H9 (cell line): Measurements from ENCODE around the gene TTR. TPM values are rescaled to one million over a fixed set of nuclear protein-coding genes. Genes with fewer than 3 reads are reported as not detected.

Experiments used
- DNase-seq: peaks from one replicate; pipeline ENCODE4 v3.0.0-alpha.2; 2017
- H2AFZ ChIP-seq: one replicate; pipeline ENCODE4 v1.6.1; 2013; ENCODE audit warnings: mild to moderate bottlenecking, low read length, control low read depth, moderate library complexity
- H2AK5ac ChIP-seq: 2 replicates; pipeline ENCODE4 v1.6.1; 2013; ENCODE audit warnings: low read length, control low read depth, mixed read lengths; ENCODE audit not compliant: insufficient read length
- H2BK120ac ChIP-seq: one replicate; pipeline ENCODE4 v1.6.1; 2013; ENCODE audit warnings: low read depth, mild to moderate bottlenecking, low read length, control low read depth, inconsistent platforms; ENCODE audit not compliant: poor library complexity, severe bottlenecking
- H2BK12ac ChIP-seq: 2 replicates; pipeline ENCODE4 v1.6.1; 2013; ENCODE audit warnings: low read length, control low read depth, mixed read lengths, low read depth; ENCODE audit not compliant: insufficient read length
- H2BK15ac ChIP-seq: 2 replicates; pipeline ENCODE4 v1.6.1; 2013; ENCODE audit warnings: low read depth, low read length, control low read depth
- H2BK20ac ChIP-seq: one replicate; pipeline ENCODE4 v1.6.1; 2013; ENCODE audit warnings: low read depth, mild to moderate bottlenecking, low read length, control low read depth, inconsistent platforms; ENCODE audit not compliant: poor library complexity, severe bottlenecking
- H2BK5ac ChIP-seq: 2 replicates; pipeline ENCODE4 v1.6.1; 2013; ENCODE audit warnings: low read length, control low read depth, mixed read lengths; ENCODE audit not compliant: insufficient read length
- H3K14ac ChIP-seq: 2 replicates; pipeline ENCODE4 v1.6.1; 2013; ENCODE audit warnings: low read length, control low read depth; ENCODE audit not compliant: insufficient read depth
- H3K18ac ChIP-seq: 2 replicates; pipeline ENCODE4 v1.6.1; 2013; ENCODE audit warnings: low read depth, mild to moderate bottlenecking, mixed read lengths, low read length, control low read depth; ENCODE audit not compliant: insufficient read length
- H3K23ac ChIP-seq: 2 replicates; pipeline ENCODE4 v1.6.1; 2013; ENCODE audit warnings: low read length, control low read depth, mixed read lengths, low read depth; ENCODE audit not compliant: insufficient read length
- H3K23me2 ChIP-seq: 2 replicates; pipeline ENCODE4 v1.6.1; 2013; ENCODE audit warnings: low read depth, mild to moderate bottlenecking, mixed read lengths, low read length, control low read depth; ENCODE audit not compliant: insufficient read length, poor library complexity, severe bottlenecking
- H3K27ac ChIP-seq: 2 replicates; pipeline ENCODE4 v1.5.1; 2013; ENCODE audit warnings: low read length, control low read depth, mixed read lengths, low read depth; ENCODE audit not compliant: insufficient read length
- H3K27me3 ChIP-seq: 2 replicates; pipeline ENCODE4 v1.6.1; 2013; ENCODE audit warnings: low read length, control low read depth, inconsistent platforms; ENCODE audit not compliant: insufficient read depth
- H3K4ac ChIP-seq: 2 replicates; pipeline ENCODE4 v1.6.1; 2013; ENCODE audit warnings: low read depth, mild to moderate bottlenecking, control low read depth, inconsistent platforms, low read length, moderate library complexity
- H3K4me1 ChIP-seq: 2 replicates; pipeline ENCODE4 v1.6.1; 2013; ENCODE audit warnings: low read length, control low read depth, inconsistent platforms; ENCODE audit not compliant: insufficient read depth
- H3K4me2 ChIP-seq: 2 replicates; pipeline ENCODE4 v1.6.1; 2013; ENCODE audit warnings: low read length, control low read depth, mixed read lengths; ENCODE audit not compliant: insufficient read length, insufficient read depth
- H3K56ac ChIP-seq: 2 replicates; pipeline ENCODE4 v1.6.1; 2013; ENCODE audit warnings: low read depth, mild to moderate bottlenecking, mixed read lengths, low read length, control low read depth; ENCODE audit not compliant: insufficient read length
- H3K79me1 ChIP-seq: 2 replicates; pipeline ENCODE4 v1.6.1; 2013; ENCODE audit warnings: low read depth, mild to moderate bottlenecking, moderate library complexity, low read length, control low read depth, inconsistent platforms; ENCODE audit not compliant: insufficient read depth, poor library complexity, severe bottlenecking
- H3K79me2 ChIP-seq: 2 replicates; pipeline ENCODE4 v1.6.1; 2013; ENCODE audit warnings: low read length, control low read depth, inconsistent platforms; ENCODE audit not compliant: insufficient read depth
- H3K9ac ChIP-seq: 2 replicates; pipeline ENCODE4 v1.6.1; 2013; ENCODE audit warnings: low read length, control low read depth, mixed read lengths; ENCODE audit not compliant: insufficient read length; ENCODE audit errors: extremely low read depth
- H3K9me3 ChIP-seq: one replicate; pipeline ENCODE4 v1.6.1; 2013; ENCODE audit warnings: low read depth, low read length, inconsistent platforms; ENCODE audit not compliant: control insufficient read depth
- H3T11ph ChIP-seq: one replicate; pipeline ENCODE4 v1.6.1; 2013; ENCODE audit warnings: mild to moderate bottlenecking, low read length, control low read depth, inconsistent platforms
- H4K20me1 ChIP-seq: one replicate; pipeline ENCODE4 v1.6.1; 2013; ENCODE audit not compliant: control insufficient read depth, insufficient read length, insufficient read depth
- H4K5ac ChIP-seq: 2 replicates; pipeline ENCODE4 v1.6.1; 2013; ENCODE audit warnings: low read depth, mild to moderate bottlenecking, mixed read lengths, low read length, control low read depth; ENCODE audit not compliant: insufficient read length
- H4K8ac ChIP-seq: replicated peaks from 2 replicates; pipeline ENCODE4 v1.6.1; 2013; ENCODE audit warnings: low read length, control low read depth, mixed read lengths, low read depth; ENCODE audit not compliant: insufficient read length
- H4K91ac ChIP-seq: 2 replicates; pipeline ENCODE4 v1.6.1; 2013; ENCODE audit warnings: low read depth, mild to moderate bottlenecking, moderate library complexity, mixed read lengths, low read length, control low read depth; ENCODE audit not compliant: insufficient read length
- H3K27ac Mint-ChIP-seq, 3 experiments: 2 replicates in 2 of 3; 3 replicates in 1 of 3; pipeline ENCODE4 v1.8.0; 2020 to 2021; ENCODE audit warnings: mixed read lengths in 3 of 3, mild to moderate bottlenecking in 1 of 3, moderate library complexity in 1 of 3
- H3K27me3 Mint-ChIP-seq: 2 replicates; pipeline ENCODE4 v1.8.0; 2021; ENCODE audit warnings: low read depth, mild to moderate bottlenecking, moderate library complexity, mixed read lengths
- H3K36me3 Mint-ChIP-seq, 3 experiments: 2 replicates in 2 of 3; 3 replicates in 1 of 3; pipeline ENCODE4 v1.8.0; 2020 to 2021; ENCODE audit warnings: low read depth in 3 of 3, mixed read lengths in 3 of 3; ENCODE audit not compliant: insufficient read depth in 1 of 3
- H3K4me1 Mint-ChIP-seq, 2 experiments: 2 replicates each; pipeline ENCODE4 v1.8.0; 2020; ENCODE audit warnings: mixed read lengths in 2 of 2
- H3K4me3 Mint-ChIP-seq, 2 experiments: 2 replicates in 1 of 2; 3 replicates in 1 of 2; pipeline ENCODE4 v1.8.0; 2020 to 2021; ENCODE audit warnings: mild to moderate bottlenecking in 2 of 2, mixed read lengths in 2 of 2, moderate library complexity in 1 of 2
- H3K9me3 Mint-ChIP-seq, 2 experiments: 2 replicates in 1 of 2; 3 replicates in 1 of 2; pipeline ENCODE4 v1.8.0; 2020; ENCODE audit warnings: mild to moderate bottlenecking in 2 of 2, mixed read lengths in 2 of 2, moderate library complexity in 1 of 2
- WGBS: extraction: QIAGEN DNeasy Blood & Tissue Kit; methylation state at CpG from one replicate; pipeline ENCODE4 v1.1.7; 2013; ENCODE audit warnings: missing lambda C conversion rate, low lambda C conversion rate, mixed read lengths; ENCODE audit not compliant: insufficient read length; ENCODE audit errors: extremely low coverage; 5-methylcytosine and 5-hydroxymethylcytosine counted together
- total RNA-seq: library from RNA; stranded (reverse); gene quantifications from 2 replicates; pipeline ENCODE4 v1.2.1, GENCODE V29; 2021
- TF ChIP-seq, protein P1 (sequence below): fragments of 200-600 bp; sonication (generic); conservative IDR thresholded peaks from 3 replicates; pipeline ENCODE4 v1.8.0; 2021; ENCODE audit warnings: antibody characterized with exemption, mild to moderate bottlenecking

TTR gene
- total RNA-seq, 1 experiment from 2014 or later: not detected

DNA sequence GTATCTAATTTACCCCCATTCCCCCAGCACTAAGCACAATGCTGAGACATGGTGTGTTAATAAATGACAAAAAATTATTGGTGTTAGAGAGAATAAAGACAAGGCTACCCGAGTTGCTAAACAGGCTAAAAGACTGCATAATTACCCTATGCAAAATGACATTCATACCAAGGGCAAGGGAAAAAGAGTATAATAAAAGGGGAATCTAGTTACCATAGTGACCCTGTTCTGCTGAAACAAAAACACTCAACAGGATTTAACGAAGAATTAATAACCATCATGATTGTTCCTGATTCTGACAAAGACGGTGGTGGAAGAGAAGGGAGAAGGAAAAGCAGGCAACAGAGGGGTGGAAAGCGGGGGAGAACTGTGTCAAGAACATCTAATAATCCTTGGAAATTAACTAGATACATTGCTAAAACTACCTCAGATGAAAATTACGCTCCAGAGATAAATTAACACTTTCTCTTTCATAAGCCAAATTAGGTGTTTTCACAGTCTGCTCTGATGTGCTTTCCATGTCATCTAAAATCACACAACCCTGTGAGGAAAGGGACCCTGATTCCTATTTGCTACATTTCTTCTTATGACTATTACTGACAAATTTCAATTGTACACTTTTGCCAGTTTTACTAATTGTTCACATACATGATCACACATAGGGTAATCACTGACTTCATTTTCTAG lies 25.5 kb downstream of the TTR start:
- Histone ChIP-seq H3K23ac (no peak overlapping the region), H4K5ac (no peak overlapping the region), H3K27me3 (no peaks in the 10 kb centered on the region), H3K23me2 (no peaks in the 10 kb centered on the region), H2BK12ac (no peak overlapping the region), H4K20me1 (no peaks in the 10 kb centered on the region), H3K79me2 (no peaks in the 10 kb centered on the region), H4K8ac (no peak overlapping the region), H2BK20ac (no peak overlapping the region), H2BK120ac (no peak overlapping the region), H2BK5ac (no peak overlapping the region), H3K9me3 (no peaks in the 10 kb centered on the region), H3K4me1 (no peaks in the 10 kb centered on the region), H3K56ac (no peak overlapping the region), H4K91ac (no peak overlapping the region), H3K4me2 (no peak overlapping the region), H3K9ac (no peak overlapping the region), H3K18ac (peak overlapping the region; percentile 27), H2AFZ (no peak overlapping the region), H2AK5ac (no peak overlapping the region), H2BK15ac (no peak overlapping the region), H3K14ac (no peak overlapping the region), H3K79me1 (no peaks in the 10 kb centered on the region), H3K27ac (no peak overlapping the region), H3T11ph (no peak overlapping the region), H3K4ac (no peak overlapping the region)
- TF ChIP-seq, protein P1, sequence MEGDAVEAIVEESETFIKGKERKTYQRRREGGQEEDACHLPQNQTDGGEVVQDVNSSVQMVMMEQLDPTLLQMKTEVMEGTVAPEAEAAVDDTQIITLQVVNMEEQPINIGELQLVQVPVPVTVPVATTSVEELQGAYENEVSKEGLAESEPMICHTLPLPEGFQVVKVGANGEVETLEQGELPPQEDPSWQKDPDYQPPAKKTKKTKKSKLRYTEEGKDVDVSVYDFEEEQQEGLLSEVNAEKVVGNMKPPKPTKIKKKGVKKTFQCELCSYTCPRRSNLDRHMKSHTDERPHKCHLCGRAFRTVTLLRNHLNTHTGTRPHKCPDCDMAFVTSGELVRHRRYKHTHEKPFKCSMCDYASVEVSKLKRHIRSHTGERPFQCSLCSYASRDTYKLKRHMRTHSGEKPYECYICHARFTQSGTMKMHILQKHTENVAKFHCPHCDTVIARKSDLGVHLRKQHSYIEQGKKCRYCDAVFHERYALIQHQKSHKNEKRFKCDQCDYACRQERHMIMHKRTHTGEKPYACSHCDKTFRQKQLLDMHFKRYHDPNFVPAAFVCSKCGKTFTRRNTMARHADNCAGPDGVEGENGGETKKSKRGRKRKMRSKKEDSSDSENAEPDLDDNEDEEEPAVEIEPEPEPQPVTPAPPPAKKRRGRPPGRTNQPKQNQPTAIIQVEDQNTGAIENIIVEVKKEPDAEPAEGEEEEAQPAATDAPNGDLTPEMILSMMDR: no peak
- H3K4me1 Mint-ChIP-seq: peaks cover 8% of the 10 kb centered on the region in 2 experiments
- H3K36me3 Mint-ChIP-seq: no peaks in the 10 kb centered on the region
- H3K27ac Mint-ChIP-seq: peak overlapping the region in 1 of 3 experiments; percentile 6; a peak in 1 of 7 replicates
- no peak for DNase-seq
- no peaks in the 10 kb centered on the region for H3K27me3 Mint-ChIP-seq
- no peaks in the 10 kb centered on the region for H3K9me3 Mint-ChIP-seq
- WGBS: no CpG with 5 or more reads among the region's 5 CpGs
- H3K4me3 Mint-ChIP-seq: no peak overlapping the region
